H1 (cell line): ENCODE measurements around the gene KRT34.

Source experiments
- ATF3 ChIP-seq: IDR thresholded peaks from 2 replicates; pipeline ENCODE4 v1.6.1; 2011; ENCODE audit warnings: low read depth, mild to moderate bottlenecking, low read length; ENCODE audit not compliant: insufficient read depth
- EP300 ChIP-seq, 2 experiments: IDR thresholded peaks; 1 replicate in 1 of 2; 2 replicates in 1 of 2; pipeline ENCODE4 v1.6.1; 2011 to 2012; ENCODE audit warnings: low read depth in 2 of 2, low read length in 2 of 2, mild to moderate bottlenecking in 2 of 2, borderline replicate concordance in 1 of 2, inconsistent platforms in 1 of 2, moderate library complexity in 1 of 2
- EZH2 ChIP-seq: fragments of 200-600 bp; sonication (generic); IDR thresholded peaks from 2 replicates; pipeline ENCODE4 v1.7.1; 2012; ENCODE audit warnings: low read depth, mild to moderate bottlenecking, moderate library complexity, low read length, inconsistent platforms; ENCODE audit not compliant: severe bottlenecking
- GABPA ChIP-seq: IDR thresholded peaks from 2 replicates; pipeline ENCODE4 v1.6.1; 2011; ENCODE audit warnings: mild to moderate bottlenecking, low read length, moderate library complexity, borderline replicate concordance; ENCODE audit not compliant: insufficient read depth
- JUND ChIP-seq: IDR thresholded peaks from 2 replicates; pipeline ENCODE4 v1.6.1; 2011; ENCODE audit warnings: mild to moderate bottlenecking, improper control_type of control experiment, low read length
- POLR2A ChIP-seq, 2 experiments: IDR thresholded peaks; 1 replicate in 1 of 2; 2 replicates in 1 of 2; pipeline ENCODE4 v1.6.1; 2011; ENCODE audit warnings: low read depth in 2 of 2, low read length in 2 of 2, mild to moderate bottlenecking in 2 of 2; ENCODE audit errors: control extremely low read depth in 1 of 2
- POLR2AphosphoS5 ChIP-seq: IDR thresholded peaks from 2 replicates; pipeline ENCODE4 v1.6.1; 2011; ENCODE audit warnings: low read depth, low read length
- RFX5 ChIP-seq: IDR thresholded peaks from 2 replicates; pipeline ENCODE4 v1.6.1; 2011; ENCODE audit warnings: low read depth, low read length, improper control_type of control experiment, borderline replicate concordance
- SP1 ChIP-seq: IDR thresholded peaks from 2 replicates; pipeline ENCODE4 v1.6.1; 2011; ENCODE audit warnings: low read depth, low read length
- SRF ChIP-seq: IDR thresholded peaks from 2 replicates; pipeline ENCODE4 v1.6.1; 2011; ENCODE audit warnings: mild to moderate bottlenecking, low read depth, low read length, moderate library complexity
- YY1 ChIP-seq: IDR thresholded peaks from 2 replicates; pipeline ENCODE4 v1.6.1; 2011; ENCODE audit warnings: low read depth, mild to moderate bottlenecking, low read length
- ZNF274 ChIP-seq: IDR thresholded peaks from 2 replicates; pipeline ENCODE4 v1.7.0; 2012; ENCODE audit warnings: low read length, borderline replicate concordance; ENCODE audit errors: extremely low read depth
- TF ChIP-seq, protein P1 (sequence below), 3 experiments: IDR thresholded peaks; 1 replicate in 2 of 3; 2 replicates in 1 of 3; pipeline versions ENCODE4 v1.5.1 to v1.6.1; 2011; ENCODE audit warnings: low read length in 3 of 3, mild to moderate bottlenecking in 3 of 3, inconsistent platforms in 2 of 3, low read depth in 1 of 3, moderate library complexity in 1 of 3; ENCODE audit not compliant: insufficient read depth in 1 of 3; ENCODE audit errors: control extremely low read depth in 1 of 3

DNA sequence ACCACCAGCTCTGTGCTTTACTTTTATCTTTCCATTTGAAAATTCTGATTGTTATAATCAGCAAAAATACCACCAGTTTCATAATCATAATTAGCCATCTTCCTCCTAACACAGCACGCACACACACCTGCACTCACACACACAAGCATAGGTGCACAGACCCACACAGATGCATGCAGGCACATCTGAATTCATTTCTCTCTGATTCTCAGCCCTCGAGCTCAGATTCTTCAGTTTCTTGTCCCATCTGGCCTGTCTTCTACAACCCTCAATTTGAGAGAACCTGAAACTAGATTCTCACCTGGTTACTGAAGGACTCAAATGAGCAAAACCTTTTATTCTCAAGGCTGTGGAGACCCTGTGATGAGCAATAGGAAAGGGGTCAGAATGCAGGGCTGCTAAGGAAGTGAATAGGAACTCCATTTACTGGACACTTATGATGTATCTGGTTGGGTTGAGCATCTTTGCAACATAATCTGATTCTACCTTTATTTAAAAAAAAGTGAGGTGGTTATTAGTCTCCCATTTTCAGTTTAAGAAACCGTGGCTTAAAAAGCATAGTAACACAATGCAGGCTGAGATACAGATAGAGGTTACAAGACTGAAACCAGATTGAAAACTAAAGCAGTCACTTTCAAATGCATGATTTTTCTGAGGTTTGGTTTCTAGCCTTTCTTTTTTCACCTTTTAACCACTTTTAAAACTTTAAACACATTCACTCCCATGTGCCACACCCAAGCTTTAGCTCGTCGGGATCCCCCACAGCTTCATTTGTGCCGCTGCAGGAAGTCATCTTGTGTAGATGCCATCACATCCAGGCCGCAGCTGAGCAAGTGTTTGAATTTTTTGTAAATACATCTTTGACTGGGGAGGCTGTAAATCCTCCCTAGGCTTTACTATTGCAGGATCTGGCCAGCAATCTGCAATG is 40.9 kb downstream of the KRT34 start:
- TF ChIP-seq ZNF274: no peak
- TF ChIP-seq ATF3: no peak
- no peak for TF ChIP-seq POLR2AphosphoS5
- no peak for TF ChIP-seq YY1
- TF ChIP-seq POLR2A (IDR thresholded peaks at IDR 0.05; ENCODE audit: control extremely low read depth in 1 of 2, low read depth in 2 of 2, low read length in 2 of 2): no peak
- TF ChIP-seq RFX5: no peak
- no peak for TF ChIP-seq SP1
- no peak for TF ChIP-seq GABPA
- TF ChIP-seq JUND: no peak
- TF ChIP-seq, protein P1, sequence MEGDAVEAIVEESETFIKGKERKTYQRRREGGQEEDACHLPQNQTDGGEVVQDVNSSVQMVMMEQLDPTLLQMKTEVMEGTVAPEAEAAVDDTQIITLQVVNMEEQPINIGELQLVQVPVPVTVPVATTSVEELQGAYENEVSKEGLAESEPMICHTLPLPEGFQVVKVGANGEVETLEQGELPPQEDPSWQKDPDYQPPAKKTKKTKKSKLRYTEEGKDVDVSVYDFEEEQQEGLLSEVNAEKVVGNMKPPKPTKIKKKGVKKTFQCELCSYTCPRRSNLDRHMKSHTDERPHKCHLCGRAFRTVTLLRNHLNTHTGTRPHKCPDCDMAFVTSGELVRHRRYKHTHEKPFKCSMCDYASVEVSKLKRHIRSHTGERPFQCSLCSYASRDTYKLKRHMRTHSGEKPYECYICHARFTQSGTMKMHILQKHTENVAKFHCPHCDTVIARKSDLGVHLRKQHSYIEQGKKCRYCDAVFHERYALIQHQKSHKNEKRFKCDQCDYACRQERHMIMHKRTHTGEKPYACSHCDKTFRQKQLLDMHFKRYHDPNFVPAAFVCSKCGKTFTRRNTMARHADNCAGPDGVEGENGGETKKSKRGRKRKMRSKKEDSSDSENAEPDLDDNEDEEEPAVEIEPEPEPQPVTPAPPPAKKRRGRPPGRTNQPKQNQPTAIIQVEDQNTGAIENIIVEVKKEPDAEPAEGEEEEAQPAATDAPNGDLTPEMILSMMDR (IDR thresholded peaks at IDR 0.05; ENCODE audit: control extremely low read depth in 1 of 3, insufficient read depth in 1 of 3, low read depth in 1 of 3, low read length in 3 of 3): no peak
- no peak for TF ChIP-seq SRF
- TF ChIP-seq EZH2: no peak
- no peak for TF ChIP-seq EP300 (IDR thresholded peaks at IDR 0.05; ENCODE audit: borderline replicate concordance in 1 of 2, low read depth in 2 of 2, low read length in 2 of 2)
